CD1c-positive myeloid dendritic cell (primary cell): ENCODE results near the gene FOXN3.

Experiments
- DNase-seq: peaks from one replicate; pipeline ENCODE4 v3.0.0-alpha.2; 2016; ENCODE audit errors: extremely low spot score

FOXN3 gene

DNA sequence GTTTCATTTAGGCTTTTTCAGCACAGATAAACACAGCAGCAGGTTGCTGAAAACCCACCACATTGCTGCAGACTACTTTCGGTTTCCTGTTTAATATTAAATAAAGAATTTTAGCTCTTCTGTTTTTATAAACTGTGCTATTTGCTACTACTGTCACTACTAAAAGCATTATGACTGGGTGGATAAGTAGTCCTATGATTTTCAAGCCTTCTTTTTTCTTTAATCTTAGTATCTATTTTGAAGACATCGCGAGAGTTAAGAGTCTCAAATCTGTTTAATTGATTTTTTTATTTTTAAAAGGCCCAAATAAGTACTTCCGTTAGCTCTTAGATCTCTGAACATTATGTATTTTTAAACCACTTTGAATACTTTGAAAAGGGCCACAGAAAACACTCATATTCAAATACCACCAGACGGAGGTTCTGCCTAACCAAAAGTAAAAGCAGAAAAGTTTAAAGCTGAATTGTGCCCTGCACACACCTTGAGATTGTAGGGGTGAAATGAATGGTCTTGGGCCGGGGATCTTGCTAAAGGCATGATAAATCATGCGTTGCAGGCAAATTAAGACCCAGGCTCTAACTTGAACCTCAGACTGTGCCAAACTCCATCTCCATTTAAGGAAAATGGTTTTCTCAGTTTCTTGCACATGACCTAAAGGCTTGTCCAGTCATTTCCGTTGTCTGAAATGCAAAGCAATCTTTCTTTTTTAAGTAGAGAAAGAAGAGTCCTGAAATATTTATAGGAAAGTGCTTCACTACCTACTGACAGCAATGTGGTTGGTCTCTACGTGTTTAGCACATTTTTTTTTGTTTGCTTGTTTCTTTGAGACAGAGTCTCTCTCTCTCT lies 13.6 kb upstream of the FOXN3 start:
- DNase-seq = peak; percentile 71

GRCh38 chr14:89429199-89430181 lies 12.5 kb upstream of the FOXN3 start:
- DNase-seq = peak; percentile 35

GRCh38 chr14:89428546-89429198 lies 11.6 kb upstream of the FOXN3 start:
- no peak for DNase-seq

DNA sequence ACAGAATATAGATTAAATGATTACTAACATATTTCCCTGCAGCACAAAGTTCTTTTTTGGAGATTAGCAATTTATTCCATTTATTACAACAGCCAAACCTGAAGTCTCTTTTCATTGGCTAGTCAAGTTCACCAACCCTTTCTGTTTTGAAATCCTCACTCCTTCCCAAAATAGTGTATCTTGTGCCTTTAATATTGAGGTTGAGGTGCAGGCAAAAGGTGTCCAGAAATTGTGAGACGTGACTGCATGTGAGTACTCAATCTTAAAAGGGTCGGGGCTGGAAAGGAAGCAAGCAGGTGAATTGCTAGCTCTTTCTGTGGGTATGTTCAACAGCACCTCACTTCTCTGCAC lies 11.1 kb upstream of the FOXN3 start:
- no peak for DNase-seq

DNA sequence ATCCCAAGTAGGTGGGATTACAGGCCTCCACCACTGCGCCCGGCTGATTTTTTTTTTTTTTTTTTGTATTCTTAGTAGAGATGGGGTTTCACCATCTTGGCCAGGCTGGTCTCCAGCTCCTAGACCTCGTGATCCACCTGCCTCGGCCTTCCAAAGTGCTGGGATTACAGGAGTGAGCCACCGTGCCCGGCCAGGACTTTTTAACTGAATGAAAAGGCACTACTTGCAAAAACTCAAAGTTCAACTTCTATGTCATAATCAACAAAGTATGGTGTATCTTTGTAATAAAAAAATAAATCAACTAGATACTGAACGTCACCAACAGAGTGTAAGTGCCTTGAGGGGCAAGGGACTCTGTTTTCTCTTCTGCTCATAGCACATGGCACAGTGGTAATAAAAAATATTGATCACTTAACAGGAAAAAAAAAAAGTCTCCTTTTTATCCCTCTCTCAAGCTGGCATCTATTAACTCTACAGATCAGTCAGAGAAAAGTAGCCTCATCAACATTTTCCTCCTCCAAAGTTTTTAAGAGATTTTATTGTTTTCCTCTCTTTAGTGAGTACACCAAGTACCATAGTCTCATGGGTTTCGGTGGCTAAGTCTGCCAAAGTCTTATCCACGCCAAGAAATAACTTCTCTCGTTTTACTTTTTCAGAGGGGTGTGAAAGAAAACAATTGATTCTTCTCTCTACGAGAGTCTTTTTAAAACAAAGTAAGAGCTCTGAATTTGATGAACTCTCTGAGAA lies 10.6 kb upstream of the FOXN3 start:
- DNase-seq = no peak

GRCh38 chr14:89425931-89426330 lies 8.9 kb upstream of the FOXN3 start:
- peak; percentile 26 for DNase-seq

DNA sequence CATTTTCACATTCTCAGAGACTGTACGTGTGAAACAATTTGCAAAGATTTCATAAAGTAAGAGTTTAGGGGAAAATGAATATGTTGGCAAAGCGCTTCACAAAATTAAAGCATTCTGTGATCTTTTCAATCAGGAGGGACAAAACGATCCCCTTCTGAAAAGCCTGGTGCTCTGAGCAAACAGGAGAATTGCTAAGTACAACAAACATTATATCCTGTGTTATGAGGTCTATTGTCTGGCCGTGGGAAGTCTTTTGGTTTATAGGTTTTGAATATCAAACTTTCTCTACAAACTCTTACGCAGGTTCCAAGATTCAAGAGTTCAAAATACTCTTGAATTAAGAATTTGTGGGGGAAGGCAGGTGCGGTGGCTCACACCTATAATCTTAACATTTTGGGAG lies 7.2 kb upstream of the FOXN3 start:
- DNase-seq = no peak

- no peak for DNase-seq
Observed at GRCh38 chr14:89422952-89423345, 5.9 kb upstream of the FOXN3 start.

DNA sequence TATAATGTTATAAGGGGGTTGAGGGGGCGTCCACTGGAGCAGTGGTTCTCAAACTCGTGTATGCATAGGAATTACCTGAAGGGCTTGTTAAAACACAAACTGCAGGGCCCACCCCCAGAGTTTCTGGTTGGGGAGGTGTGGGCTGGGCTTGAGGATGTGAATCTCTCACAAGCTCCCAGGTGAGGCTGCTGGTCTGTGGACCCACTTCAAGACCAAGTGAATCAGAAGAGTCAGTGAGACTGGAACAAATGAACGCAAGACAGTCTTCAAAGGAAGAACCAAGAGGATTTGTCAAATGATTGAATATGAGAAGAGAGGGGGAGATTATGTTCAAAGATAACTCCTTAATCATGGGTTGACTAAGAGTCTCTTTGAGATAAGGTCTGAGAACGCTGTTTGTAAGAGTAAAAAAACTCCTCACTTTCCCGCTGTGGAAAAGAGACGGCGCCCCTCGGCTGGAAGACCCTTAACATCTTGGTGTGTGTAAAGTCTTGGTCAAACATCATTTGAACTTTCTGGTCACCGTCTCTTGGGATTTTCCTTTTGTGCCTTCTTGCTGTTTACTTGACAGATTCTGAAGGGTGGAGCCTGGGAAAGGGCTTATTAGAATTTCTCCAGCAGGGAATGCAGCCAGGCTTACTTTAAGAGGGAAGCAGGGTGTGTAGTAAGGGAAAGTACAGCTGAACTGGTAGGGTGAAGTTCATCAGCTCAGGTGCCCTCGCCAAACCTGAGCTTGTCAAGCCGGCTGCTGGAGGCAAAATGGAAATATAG lies 5.3 kb upstream of the FOXN3 start:
- no peak for DNase-seq

DNA sequence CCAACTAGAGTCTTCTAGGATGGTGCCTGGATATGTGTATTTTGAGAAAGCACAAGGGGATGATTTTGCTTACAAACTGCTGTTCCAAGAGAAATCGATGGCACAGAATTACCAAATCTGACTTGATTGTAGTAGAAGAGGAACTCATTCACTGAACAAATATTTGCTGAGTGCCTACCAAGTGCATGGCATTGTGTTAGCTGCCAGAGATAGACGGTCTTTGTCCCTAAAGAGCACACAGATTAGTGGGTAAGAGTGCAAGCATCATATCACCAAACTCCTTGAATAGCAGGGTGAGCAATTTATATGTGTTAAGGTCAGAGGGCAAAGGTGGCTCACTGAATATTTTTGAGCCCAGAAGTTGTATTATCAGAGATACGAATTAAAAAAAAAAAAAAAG lies 3.5 kb upstream of the FOXN3 start:
- DNase-seq = no peak

DNA sequence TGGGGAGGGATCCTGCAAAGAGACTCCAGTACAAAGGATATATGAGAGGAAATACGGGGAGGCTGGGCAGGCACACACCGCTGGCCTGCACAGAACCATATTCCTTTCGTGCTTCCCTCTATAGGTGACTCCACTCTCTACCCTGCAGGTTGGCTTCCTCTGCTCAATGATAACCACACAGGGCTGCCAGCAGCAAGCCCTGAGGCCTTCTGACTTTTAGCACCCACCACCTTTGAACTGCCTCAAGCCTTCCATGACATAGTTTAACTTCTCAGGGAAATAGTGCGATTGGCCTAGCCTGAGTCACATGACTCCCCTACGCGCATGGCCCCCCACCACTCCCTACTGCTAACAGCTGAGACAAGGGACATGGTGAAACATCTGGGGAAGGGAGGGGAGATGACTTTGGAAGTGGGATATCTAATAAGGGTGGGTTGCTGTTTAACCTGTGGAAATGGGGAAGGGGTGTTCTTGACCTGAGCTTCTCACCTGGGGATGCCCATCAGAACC lies 3.0 kb upstream of the FOXN3 start:
- no peak for DNase-seq

GRCh38 chr14:89418976-89419375 lies 1.9 kb upstream of the FOXN3 start:
- peak; percentile 55 for DNase-seq

DNA sequence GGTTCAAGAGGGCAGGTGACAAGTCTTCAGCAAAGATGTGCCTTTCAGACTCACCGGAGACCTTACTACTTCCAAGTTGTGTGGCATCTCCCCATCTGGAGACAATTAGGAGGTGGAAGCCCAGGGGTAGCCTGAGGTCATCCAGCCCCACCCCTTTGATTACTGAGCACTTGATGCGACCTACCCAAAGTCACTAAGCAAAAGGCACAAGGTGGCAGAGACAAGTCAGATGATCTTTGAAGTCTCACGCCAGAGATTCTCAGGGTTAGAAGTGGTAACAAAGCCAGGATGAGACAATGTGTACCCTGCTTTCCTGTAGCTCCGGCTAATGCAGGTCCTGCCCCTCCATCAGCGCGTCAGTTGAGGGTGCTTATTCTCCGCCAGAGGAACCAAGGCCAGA lies 1.4 kb upstream of the FOXN3 start:
- no peak for DNase-seq

DNA sequence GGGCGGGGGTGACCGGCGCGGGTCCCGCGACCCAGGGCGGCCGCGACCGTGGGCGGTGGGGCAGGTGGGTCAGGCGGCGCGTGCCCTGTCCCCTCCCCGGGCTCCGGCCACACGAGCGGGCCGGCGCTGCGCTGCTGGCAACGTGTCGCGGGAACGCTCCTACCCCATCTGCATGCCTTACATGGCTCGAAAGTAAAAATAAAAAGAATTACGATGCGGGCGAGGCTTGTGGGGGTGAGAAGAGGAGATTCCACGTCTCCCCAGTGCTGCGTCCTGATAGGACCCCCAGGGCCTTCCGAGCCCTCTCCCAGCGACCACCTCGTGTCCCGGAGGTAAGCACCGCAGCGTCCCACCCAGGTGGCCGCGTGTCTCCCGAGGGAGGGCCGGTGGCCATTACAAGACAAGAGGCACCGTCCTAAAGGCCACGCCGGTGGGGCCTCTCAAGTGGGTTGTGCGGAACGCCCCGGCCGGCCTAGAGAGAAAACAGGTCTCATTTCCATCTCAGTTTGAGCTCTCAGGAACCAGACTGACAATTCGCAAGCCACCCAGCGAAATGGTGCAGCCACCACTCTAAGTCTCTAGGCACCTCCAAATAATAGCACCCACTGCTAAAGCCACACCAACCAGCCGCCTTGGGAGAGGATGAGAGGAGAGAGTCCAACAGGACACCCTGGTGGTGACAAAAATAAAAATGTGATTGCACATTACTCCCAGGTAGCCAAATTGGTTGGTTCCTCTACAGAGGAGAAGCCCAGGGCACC lies 612 bp upstream of the FOXN3 start:
- peak; percentile 72 for DNase-seq

GRCh38 chr14:89416002-89416995 lies 734 bp downstream of the FOXN3 start:
- peak; percentile 99 for DNase-seq

- DNase-seq = no peak
Observed at GRCh38 chr14:89415159-89415558, 1.9 kb downstream of the FOXN3 start.

DNA sequence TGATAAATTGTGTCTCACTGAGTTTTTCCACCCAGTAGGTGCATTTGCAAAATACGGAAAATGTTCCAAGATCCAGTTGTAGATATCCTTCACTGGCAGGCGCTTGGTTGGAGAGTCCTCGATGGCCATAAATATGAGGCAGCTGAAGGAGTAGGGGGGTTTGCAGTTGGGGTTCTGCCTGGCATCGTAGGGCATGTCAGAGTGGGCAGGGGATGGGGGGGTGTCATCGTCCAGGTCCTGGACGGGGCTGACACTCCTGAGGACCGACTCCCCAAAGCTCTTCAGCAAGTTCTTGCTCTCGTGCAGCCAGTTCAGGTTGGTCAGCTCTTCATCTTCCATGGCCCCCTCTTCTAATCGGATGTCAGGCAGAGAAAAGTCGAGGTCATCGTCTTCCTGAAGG lies 5.1 kb downstream of the FOXN3 start:
- DNase-seq = no peak

GRCh38 chr14:89409961-89410360 lies 7.1 kb downstream of the FOXN3 start:
- peak; percentile 33 for DNase-seq
